CD1c-positive myeloid dendritic cell (primary cell): ENCODE measurements around the gene CRYBG1.
"Not testable (repeated sequence)": the region's sequence is repeated elsewhere in the genome, so short reads cannot be mapped to it uniquely, and the experiment has no call there.

ENCODE experiments used
- DNase-seq: peaks from one replicate; pipeline ENCODE4 v3.0.0-alpha.2; 2016; ENCODE audit errors: extremely low spot score

The CRYBG1 gene

GRCh38 chr6:106588937-106589336 lies 228.4 kb downstream of the CRYBG1 start:
- not testable (repeated sequence) for DNase-seq

- no peak for DNase-seq
Observed at GRCh38 chr6:106591111-106591825, 230.8 kb downstream of the CRYBG1 start.

- no peak for DNase-seq
Observed at GRCh38 chr6:106599440-106599839, 238.9 kb downstream of the CRYBG1 start.

- DNase-seq: no peak
Observed at GRCh38 chr6:106600329-106600728, 239.8 kb downstream of the CRYBG1 start.

- peak; percentile 56 for DNase-seq
Observed at GRCh38 chr6:106608080-106608668, 247.7 kb downstream of the CRYBG1 start.

GRCh38 chr6:106609699-106610098 lies 249.2 kb downstream of the CRYBG1 start:
- DNase-seq: no peak

- DNase-seq: no peak
Observed at GRCh38 chr6:106611030-106611429, 250.5 kb downstream of the CRYBG1 start.

GRCh38 chr6:106612671-106613416 lies 252.3 kb downstream of the CRYBG1 start:
- no peak for DNase-seq

- no peak for DNase-seq
Observed at GRCh38 chr6:106613590-106613989, 253.1 kb downstream of the CRYBG1 start.

- DNase-seq: no peak
Observed at GRCh38 chr6:106614166-106614565, 253.6 kb downstream of the CRYBG1 start.

- no peak for DNase-seq
Observed at GRCh38 chr6:106614592-106615257, 254.2 kb downstream of the CRYBG1 start.

- no peak for DNase-seq
Observed at GRCh38 chr6:106617302-106617701, 256.8 kb downstream of the CRYBG1 start.

- DNase-seq: no peak
Observed at GRCh38 chr6:106617857-106618256, 257.3 kb downstream of the CRYBG1 start.

GRCh38 chr6:106618324-106618723 lies 257.8 kb downstream of the CRYBG1 start:
- no peak for DNase-seq

GRCh38 chr6:106619223-106619622 lies 258.7 kb downstream of the CRYBG1 start:
- no peak for DNase-seq

GRCh38 chr6:106620931-106621672 lies 260.6 kb downstream of the CRYBG1 start:
- DNase-seq: no peak
